HepG2 (cell line): ENCODE measurements around the gene CLPTM1. TPM values are rescaled to one million over a fixed set of nuclear protein-coding genes. Genes with fewer than 3 reads are reported as not detected.

Experiments
- ATAC-seq: fragments of 200-7000 bp; cut with Tn5 transposase; 3 replicates; pipeline ENCODE4 v1.9.1; 2020; ENCODE audit warnings: mild to moderate bottlenecking, moderate library complexity
- BruUV-seq: library from RNA; stranded (reverse); fragments of 400-500 nt; replicated peaks from 2 replicates; lab custom pipeline; 2021; lab: Mats Ljungman, UMichigan
- CTCF ChIA-PET: fragments of 300-600 bp; formaldehyde crosslinking; extraction: SDS; loops from one replicate; lab custom pipeline; 2021; ENCODE audit warnings: low total read pairs, inconsistent platforms, low intra/inter-chr PET ratio; lab: Yijun Ruan, JAX
- POLR2A ChIA-PET: fragments of 350-600 bp; sonication (Branson Sonifier 250); formaldehyde crosslinking; loops from one replicate; lab custom pipeline; 2020; ENCODE audit warnings: antibody characterized with exemption, inconsistent platforms; lab: Yijun Ruan, JAX
- DNase-seq: peaks from one replicate; pipeline ENCODE4 v3.0.0-alpha.2; 2015; ENCODE audit warnings: low spot score
- FAIRE-seq: peaks from 3 replicates; lab custom pipeline; 2011; peaks lifted over from hg19 to GRCh38; lab: Jason Lieb, UNC
- H2AFZ ChIP-seq: one replicate; pipeline ENCODE4 v1.6.1; 2011; ENCODE audit warnings: low read length, inconsistent platforms
- H3K27ac ChIP-seq: fragments of 300-600 bp; 3 replicates; pipeline ENCODE4 v1.8.0; 2011; ENCODE audit warnings: mixed run types, mild to moderate bottlenecking, mixed read lengths, low read length, inconsistent platforms; ENCODE audit not compliant: insufficient read depth; ENCODE audit errors: extremely low read length
- H3K27me3 ChIP-seq, 2 experiments: fragments of 200-600 bp in 1 of 2; 2 replicates in 1 of 2; 3 replicates in 1 of 2; pipeline versions ENCODE4 v1.6.0 to v1.8.0; 2011; ENCODE audit warnings: low read length in 2 of 2, mild to moderate bottlenecking in 2 of 2, moderate library complexity in 2 of 2, inconsistent platforms in 1 of 2; ENCODE audit not compliant: insufficient read depth in 2 of 2, control insufficient read depth in 1 of 2
- H3K36me3 ChIP-seq, 2 experiments: fragments of 200-600 bp in 1 of 2; replicated peaks in 1 of 2; 2 replicates in 1 of 2; 3 replicates in 1 of 2; pipeline versions ENCODE4 v1.5.1 to v1.8.0; 2011; ENCODE audit warnings: low read length in 2 of 2, inconsistent platforms in 1 of 2; ENCODE audit not compliant: insufficient read depth in 2 of 2, control insufficient read depth in 1 of 2
- H3K4me1 ChIP-seq: 2 replicates; pipeline ENCODE4 v1.5.1; 2012; ENCODE audit warnings: low read length, inconsistent platforms; ENCODE audit not compliant: insufficient read depth
- H3K4me2 ChIP-seq: 2 replicates; pipeline ENCODE4 v1.6.0; 2011; ENCODE audit warnings: low read depth, low read length, inconsistent platforms
- H3K4me3 ChIP-seq, 3 experiments: fragments of 200-600 bp in 1 of 3; sonication (generic), shearing (Covaris generic) in 1 of 3; replicated peaks in 1 of 3; 2 replicates each; pipeline ENCODE4 v1.5.1; 2011 to 2016; ENCODE audit warnings: low read length in 3 of 3, inconsistent platforms in 2 of 3, low read depth in 2 of 3, mild to moderate bottlenecking in 2 of 3, control low read depth in 1 of 3, mixed read lengths in 1 of 3; ENCODE audit not compliant: insufficient read depth in 1 of 3
- H3K79me2 ChIP-seq: one replicate; pipeline ENCODE4 v1.6.1; 2011; ENCODE audit warnings: low read length, inconsistent platforms; ENCODE audit not compliant: insufficient read depth
- H3K9ac ChIP-seq: 2 replicates; pipeline ENCODE4 v1.6.0; 2011; ENCODE audit warnings: mild to moderate bottlenecking, low read depth, low read length, inconsistent platforms; ENCODE audit not compliant: insufficient read depth
- H3K9me3 ChIP-seq: 2 replicates; pipeline ENCODE4 v1.5.1; 2012; ENCODE audit warnings: mild to moderate bottlenecking, low read length
- H4K20me1 ChIP-seq: 2 replicates; pipeline ENCODE4 v1.6.0; 2011; ENCODE audit warnings: inconsistent platforms, mild to moderate bottlenecking, low read length, moderate library complexity; ENCODE audit not compliant: insufficient read depth
- BCL6 ChIP-seq: IDR thresholded peaks from 2 replicates; pipeline ENCODE4 v1.6.1; 2016; ENCODE audit warnings: missing genetic modification reagents, missing compliant biosample characterization
- FOXA1 ChIP-seq, 2 experiments: fragments of 450-650 bp in 1 of 2; sonication (generic) in 1 of 2; formaldehyde crosslinking in 1 of 2; IDR thresholded peaks; 2 replicates each; pipeline versions ENCODE4 v1.4.0 to v1.6.1; 2016 to 2020; ENCODE audit warnings: missing genetic modification reagents in 1 of 2
- HOXA3 ChIP-seq: sonication (generic); formaldehyde crosslinking; IDR thresholded peaks from 2 replicates; pipeline ENCODE4 v1.5.0; 2020; ENCODE audit warnings: missing genetic modification reagents
- KMT2B ChIP-seq: IDR thresholded peaks from 2 replicates; pipeline ENCODE4 v1.6.1; 2016; ENCODE audit warnings: missing genetic modification reagents, missing compliant biosample characterization
- MTA1 ChIP-seq: sonication (generic); formaldehyde crosslinking; IDR thresholded peaks from 2 replicates; pipeline ENCODE4 v1.4.0; 2020; ENCODE audit warnings: missing genetic modification reagents, mild to moderate bottlenecking, borderline replicate concordance
- POLR2A ChIP-seq, 2 experiments: IDR thresholded peaks; 2 replicates each; pipeline ENCODE4 v1.6.1; 2011; ENCODE audit warnings: low read depth in 2 of 2, low read length in 2 of 2, mild to moderate bottlenecking in 1 of 2, moderate library complexity in 1 of 2; ENCODE audit not compliant: insufficient read depth in 1 of 2
- RBM22 ChIP-seq: fragments of 200-400 bp; formaldehyde crosslinking; optimal IDR thresholded peaks from 2 replicates; pipeline ENCODE3; 2017; ENCODE audit warnings: mild to moderate bottlenecking, low read length, moderate library complexity
- RORA ChIP-seq: sonication (generic); formaldehyde crosslinking; IDR thresholded peaks from 2 replicates; pipeline ENCODE4 v1.5.0; 2020; ENCODE audit warnings: mild to moderate bottlenecking, missing genetic modification reagents, moderate library complexity
- SP4 ChIP-seq: sonication (generic); formaldehyde crosslinking; IDR thresholded peaks from 2 replicates; pipeline ENCODE4 v1.8.1; 2023; ENCODE audit warnings: mild to moderate bottlenecking, missing genetic modification reagents
- STAG1 ChIP-seq: sonication (generic); formaldehyde crosslinking; IDR thresholded peaks from 2 replicates; pipeline ENCODE4 v1.4.0; 2020; ENCODE audit warnings: missing genetic modification reagents
- TARDBP ChIP-seq: sonication (generic); formaldehyde crosslinking; IDR thresholded peaks from 2 replicates; pipeline ENCODE4 v1.8.0; 2022; ENCODE audit warnings: mild to moderate bottlenecking, missing genetic modification reagents
- TCF7 ChIP-seq: sonication (generic); IDR thresholded peaks from 2 replicates; pipeline ENCODE4 v1.6.1; 2016; ENCODE audit warnings: antibody characterized with exemption, low read depth
- ZKSCAN8 ChIP-seq: IDR thresholded peaks from 2 replicates; pipeline ENCODE4 v1.6.1; 2016; ENCODE audit warnings: borderline replicate concordance, missing genetic modification reagents, missing compliant biosample characterization
- ZNF280B ChIP-seq: sonication (generic); formaldehyde crosslinking; IDR thresholded peaks from 2 replicates; pipeline ENCODE4 v1.5.0; 2020; ENCODE audit warnings: missing genetic modification reagents, mild to moderate bottlenecking, borderline replicate concordance
- ZNF329 ChIP-seq: sonication (generic); formaldehyde crosslinking; IDR thresholded peaks from 2 replicates; pipeline ENCODE4 v1.9.0; 2021; ENCODE audit warnings: low read depth, mild to moderate bottlenecking, missing genetic modification reagents
- ZNF792 ChIP-seq: IDR thresholded peaks from 2 replicates; pipeline ENCODE4 v1.6.1; 2016
- ZNF878 ChIP-seq: sonication (generic); formaldehyde crosslinking; IDR thresholded peaks from 2 replicates; pipeline ENCODE4 v1.8.1; 2023; ENCODE audit warnings: mild to moderate bottlenecking, missing genetic modification reagents, moderate library complexity
- ZSCAN22 ChIP-seq: sonication (generic); formaldehyde crosslinking; IDR thresholded peaks from 2 replicates; pipeline ENCODE4 v1.4.0; 2020; ENCODE audit warnings: mild to moderate bottlenecking, missing genetic modification reagents
- ZSCAN25 ChIP-seq: sonication (generic); formaldehyde crosslinking; IDR thresholded peaks from 2 replicates; pipeline ENCODE4 v1.8.0; 2022; ENCODE audit warnings: mild to moderate bottlenecking, missing genetic modification reagents
- WGBS: methylation state at CpG from one replicate; pipeline ENCODE4 v1.1.6; 2017; ENCODE audit warnings: low lambda C conversion rate; 5-methylcytosine and 5-hydroxymethylcytosine counted together
- in situ Hi-C: cut with HindIII; loops from 2 replicates; pipeline ENCODE4 v1.10.0; 2017; ENCODE audit warnings: low pct_unique_long_range_greater_than_20kb; ENCODE audit not compliant: extremely low pct_ligation_motif_present
- intact Hi-C: fragments of 100-400 bp; cut with micrococcal nuclease; formaldehyde crosslinking; loops from one replicate; pipeline ENCODE4 v1.10.0; 2022; ENCODE audit not compliant: unreplicated experiment
- polyA plus RNA-seq, 8 experiments: library from polyadenylated mRNA; depleted of rRNA in 3 of 8; stranded (reverse) in 7 of 8; unstranded in 1 of 8; fragments of >200 nt; fragmentation: Illumina TruSeq in 4 of 8; extraction: Trizol in 4 of 8; gene quantifications; 2 replicates each; pipeline versions ENCODE4 v1.2.1 to v1.2.3, GENCODE V29; 2011 to 2016; ENCODE audit warnings: low read depth in 4 of 8, missing spikeins in 1 of 8, mixed read lengths in 1 of 8; ENCODE audit not compliant: insufficient read depth in 1 of 8
- total RNA-seq, 5 experiments: library from RNA; depleted of rRNA; stranded (reverse); fragments of >200 nt; fragmentation: Illumina TruSeq; extraction: Trizol; gene quantifications; 2 replicates each; pipeline ENCODE4 v1.2.3, GENCODE V29; 2016; ENCODE audit warnings: low read depth in 1 of 5
- TF ChIP-seq, protein P1 (sequence below), 2 experiments: sonication (generic) in 1 of 2; formaldehyde crosslinking in 1 of 2; IDR thresholded peaks; 2 replicates each; pipeline versions ENCODE4 v1.4.0 to v1.6.1; 2018 to 2020; ENCODE audit warnings: missing genetic modification reagents in 2 of 2, borderline replicate concordance in 1 of 2, low read depth in 1 of 2, mild to moderate bottlenecking in 1 of 2, missing biosample characterization in 1 of 2

The CLPTM1 gene
- total and polyA plus RNA-seq, 2 of the 13 experiments (the other 11 are each of a cell fraction or from before 2014, with no cell fraction given), result 34.9 to 42.8 TPM

DNA sequence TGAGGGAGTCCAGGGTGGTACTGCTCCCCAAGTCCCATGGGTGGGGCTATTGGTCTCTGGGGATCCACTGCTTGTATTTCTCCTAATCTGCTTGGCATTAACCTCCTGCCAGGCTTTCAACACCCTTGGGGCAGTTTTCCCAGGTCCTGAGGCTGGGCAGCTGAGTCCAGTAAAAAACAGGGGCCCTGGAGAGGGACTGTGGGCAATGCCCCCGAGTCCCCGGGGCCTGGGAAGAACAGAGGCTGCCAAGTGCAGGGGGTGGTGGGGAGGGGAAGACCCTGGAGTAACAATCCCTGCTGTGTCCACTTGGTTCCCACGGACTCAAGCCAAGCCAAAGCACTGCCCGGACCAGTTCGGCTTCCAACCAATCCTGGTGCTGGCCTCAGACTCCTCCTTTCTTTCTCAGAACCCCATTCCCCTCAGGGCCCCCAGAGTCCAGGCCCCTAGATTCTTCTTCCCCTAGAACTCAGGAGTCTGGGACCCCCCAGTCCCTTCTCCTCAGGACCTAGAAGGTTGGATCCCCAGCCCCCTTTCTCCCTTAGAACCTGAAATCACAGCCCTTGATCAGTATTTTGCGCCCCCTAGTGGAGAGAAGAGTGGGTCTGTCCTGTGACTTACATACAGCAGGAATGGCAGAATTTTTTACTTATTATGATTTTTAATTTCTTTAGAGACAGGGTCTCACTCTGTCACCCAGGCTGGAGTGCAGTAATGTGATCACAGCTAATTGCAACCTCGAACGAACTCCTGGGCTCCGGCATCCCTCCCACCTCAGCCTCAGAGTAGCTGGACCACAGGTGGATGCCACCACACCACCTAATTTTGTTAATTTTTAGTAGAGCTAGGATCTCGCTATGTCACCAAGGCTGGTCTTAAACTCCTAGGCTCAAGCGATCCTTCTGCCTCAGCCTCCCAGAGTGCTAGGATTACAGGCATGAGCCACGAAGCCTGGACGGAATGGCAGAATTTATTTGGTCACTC, 3.7 kb upstream of the CLPTM1 start:
- peaks cover 75% of the 10 kb centered on the region for H3K4me1 ChIP-seq
- peak overlapping the region; percentile 38 for H3K9ac ChIP-seq
- no peaks in the 10 kb centered on the region for H3K9me3 ChIP-seq
- no peaks in the 10 kb centered on the region; a peak in 1 of 5 replicates for H3K27me3 ChIP-seq
- DNase-seq (peak; percentile 85), FAIRE-seq (no peak), ATAC-seq (peak; percentile 63)
- in situ Hi-C loops, result no loop called here
- peak overlapping the region in 1 of 3 experiments; percentile 25; a peak in 1 of 6 replicates for H3K4me3 ChIP-seq
- ChIA-PET POLR2A (interaction anchor here (0.6 to 6.1 kb wide), 7 partner anchors 12 to 47 kb away, joined by 3 to 91 read pairs (median 11); partner anchors contain the start of genes APOC1 and APOE), CTCF (interaction anchor here (1.2 to 3.0 kb wide), 3 partner anchors 16 to 48 kb away, joined by 3 to 51 read pairs (median 45); partner anchors contain the start of gene APOE)
- no peak overlapping the region for H2AFZ ChIP-seq
- WGBS, result 47% methylated on average over 13 of the region's 13 CpGs
- peaks cover 4 to 7% of the 10 kb centered on the region in 2 experiments for H3K36me3 ChIP-seq
- peaks cover 35% of the 10 kb centered on the region for H3K79me2 ChIP-seq
- intact Hi-C loops, result loop anchor here (1.0 to 10.0 kb wide), 3 partner anchors 40 to 107 kb away; partner anchors contain the start of genes APOE and NECTIN2
- peak overlapping the region; percentile 69 for H3K4me2 ChIP-seq
- H4K20me1 ChIP-seq, result peaks cover 8% of the 10 kb centered on the region
- peak overlapping the region; percentile 68 for H3K27ac ChIP-seq
- BruUV-seq, result no TSS peak
- TF ChIP-seq SP4 (CRISPR knock-in tag) (0 out of 2 replicates have a peak, but pooled peaks have one; percentile 49), ZNF329 (0 out of 2 replicates have a peak, but pooled peaks have one; percentile 22), FOXA1 (IDR thresholded peaks at IDR 0.05) (no peak), FOXA1 (CRISPR knock-in tag; IDR thresholded peaks at IDR 0.05) (no peak), TCF7 (no peak), POLR2A (IDR thresholded peaks at IDR 0.05; ENCODE audit: insufficient read depth in 1 of 2, low read depth in 2 of 2, low read length in 2 of 2) (peak; percentile 7 to 63; a peak in 2 of 4 replicates), ZSCAN25 (CRISPR knock-in tag) (peak; percentile 96), TARDBP (CRISPR knock-in tag) (0 out of 2 replicates have a peak, but pooled peaks have one; percentile 31), HOXA3 (CRISPR knock-in tag) (peak; percentile 35; the same call in 1 of the 2 replicates), BCL6 (no peak), ZNF280B (CRISPR knock-in tag) (0 out of 2 replicates have a peak, but pooled peaks have one; percentile 35), RORA (CRISPR knock-in tag) (0 out of 2 replicates have a peak, but pooled peaks have one; percentile 1), ZKSCAN8 (CRISPR knock-in tag) (0 out of 2 replicates have a peak, but pooled peaks have one; percentile 23), MTA1 (no peak), ZSCAN22 (CRISPR knock-in tag) (no peak), STAG1 (peak; percentile 78), ZNF792 (CRISPR knock-in tag) (0 out of 2 replicates have a peak, but pooled peaks have one; percentile 6), RBM22 (peak; percentile 71), ZNF878 (CRISPR knock-in tag) (no peak), KMT2B (CRISPR knock-in tag) (0 out of 2 replicates have a peak, but pooled peaks have one; percentile 19)
- TF ChIP-seq, protein P1, sequence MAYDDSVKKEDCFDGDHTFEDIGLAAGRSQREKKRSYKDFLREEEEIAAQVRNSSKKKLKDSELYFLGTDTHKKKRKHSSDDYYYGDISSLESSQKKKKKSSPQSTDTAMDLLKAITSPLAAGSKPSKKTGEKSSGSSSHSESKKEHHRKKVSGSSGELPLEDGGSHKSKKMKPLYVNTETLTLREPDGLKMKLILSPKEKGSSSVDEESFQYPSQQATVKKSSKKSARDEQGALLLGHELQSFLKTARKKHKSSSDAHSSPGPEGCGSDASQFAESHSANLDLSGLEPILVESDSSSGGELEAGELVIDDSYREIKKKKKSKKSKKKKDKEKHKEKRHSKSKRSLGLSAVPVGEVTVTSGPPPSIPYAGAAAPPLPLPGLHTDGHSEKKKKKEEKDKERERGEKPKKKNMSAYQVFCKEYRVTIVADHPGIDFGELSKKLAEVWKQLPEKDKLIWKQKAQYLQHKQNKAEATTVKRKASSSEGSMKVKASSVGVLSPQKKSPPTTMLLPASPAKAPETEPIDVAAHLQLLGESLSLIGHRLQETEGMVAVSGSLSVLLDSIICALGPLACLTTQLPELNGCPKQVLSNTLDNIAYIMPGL (CRISPR knock-in tag; IDR thresholded peaks at IDR 0.05; ENCODE audit: borderline replicate concordance in 1 of 2, low read depth in 1 of 2), result peak in 1 of 2 experiments; percentile 24; a peak in 1 of 4 replicates
